ENCODE data around the gene CD72.
"Not testable (repeated sequence)": the region's sequence is repeated elsewhere in the genome, so short reads cannot be mapped to it uniquely, and the experiment has no call there.

The CD72 gene

GRCh38 chr9:35612843-35613242 is 5.4 kb downstream of the CD72 start:
- H3K4me3 ChIP-seq (replicated peaks; ENCODE audit: low read depth, low read length), result no peak overlapping the region
- no peak for DNase-seq (ENCODE audit: low read depth)
- TF ChIP-seq CTCF (IDR thresholded peaks at IDR 0.05; ENCODE audit: low read length, missing control alignments), result no peak

GRCh38 chr9:35612066-35612465 is 6.1 kb downstream of the CD72 start:
- not testable (repeated sequence) for H3K4me3 ChIP-seq (replicated peaks; ENCODE audit: low read depth, low read length); DNase-seq (ENCODE audit: low read depth)

DNA sequence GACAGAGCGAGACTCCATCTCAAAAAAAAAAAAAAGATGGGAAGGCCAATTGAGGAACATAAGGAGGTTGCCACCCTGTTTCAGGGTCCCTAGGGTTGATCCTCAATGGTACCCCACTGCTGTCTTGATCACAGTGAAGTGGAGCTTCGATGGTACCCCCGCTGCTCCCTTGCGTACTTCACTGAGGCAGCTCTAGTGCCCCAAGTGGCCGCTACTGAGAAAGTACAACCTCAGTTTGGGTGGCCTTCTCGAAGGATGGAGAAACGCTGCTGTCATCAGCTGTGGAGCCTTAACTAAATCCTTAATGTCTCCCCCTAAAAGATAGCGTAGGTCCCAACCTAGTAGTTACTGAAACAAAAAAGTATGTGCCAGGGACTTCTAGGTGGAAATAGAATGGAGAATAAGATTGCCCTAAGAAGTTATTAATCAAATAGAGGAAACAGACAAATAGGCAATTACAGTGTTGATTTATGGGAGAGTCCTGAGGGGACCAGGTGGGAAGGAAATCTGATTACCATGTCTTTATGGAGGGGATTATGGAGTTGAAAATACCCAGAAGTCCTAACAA is 6.9 kb downstream of the CD72 start:
- TF ChIP-seq CTCF (IDR thresholded peaks at IDR 0.05; ENCODE audit: low read length, missing control alignments), result peak; percentile 80
- peak; percentile 58 for DNase-seq (ENCODE audit: low read depth)
- H3K4me3 ChIP-seq (replicated peaks; ENCODE audit: low read depth, low read length), result no peak overlapping the region

GRCh38 chr9:35609820-35610163 is 8.4 kb downstream of the CD72 start:
- TF ChIP-seq CTCF (IDR thresholded peaks at IDR 0.05; ENCODE audit: low read length, missing control alignments), result no peak
- no peak for DNase-seq (ENCODE audit: low read depth)
- H3K4me3 ChIP-seq (replicated peaks; ENCODE audit: low read depth, low read length), result no peak overlapping the region

DNA sequence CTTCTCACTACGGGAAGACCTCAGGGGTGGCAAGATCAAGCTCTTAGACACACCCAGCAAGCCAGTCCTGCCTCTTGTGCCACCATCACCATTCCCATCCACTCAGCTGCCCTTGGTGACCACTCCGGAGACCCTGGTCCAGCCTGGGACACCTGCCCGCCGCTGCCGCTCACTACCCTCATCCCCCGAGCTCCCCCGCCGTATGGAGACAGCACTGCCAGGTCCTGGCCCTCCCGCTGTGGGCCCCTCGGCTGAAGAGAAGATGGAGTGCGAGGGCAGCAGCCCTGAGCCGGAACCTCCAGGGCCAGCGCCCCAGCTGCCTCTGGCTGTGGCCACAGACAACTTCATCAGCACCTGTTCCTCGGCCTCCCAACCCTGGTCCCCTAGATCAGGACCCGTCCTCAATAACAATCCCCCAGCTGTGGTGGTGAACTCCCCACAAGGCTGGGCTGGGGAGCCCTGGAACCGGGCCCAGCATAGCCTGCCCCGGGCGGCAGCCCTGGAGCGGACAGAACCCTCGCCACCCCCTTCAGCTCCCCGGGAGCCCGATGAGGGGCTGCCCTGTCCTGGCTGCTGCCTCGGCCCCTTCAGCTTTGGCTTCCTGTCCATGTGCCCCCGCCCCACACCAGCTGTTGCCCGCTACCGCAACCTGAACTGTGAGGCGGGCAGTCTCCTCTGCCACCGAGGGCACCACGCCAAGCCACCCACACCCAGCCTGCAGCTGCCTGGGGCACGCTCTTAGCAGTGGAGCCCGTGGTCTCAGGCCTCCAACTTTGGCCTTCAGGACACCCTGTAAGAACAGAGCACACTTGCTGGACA is 9.0 kb downstream of the CD72 start:
- no peak overlapping the region for H3K4me3 ChIP-seq (replicated peaks; ENCODE audit: low read depth, low read length)
- DNase-seq (ENCODE audit: low read depth), result no peak
- TF ChIP-seq CTCF (IDR thresholded peaks at IDR 0.05; ENCODE audit: low read length, missing control alignments), result no peak

DNA sequence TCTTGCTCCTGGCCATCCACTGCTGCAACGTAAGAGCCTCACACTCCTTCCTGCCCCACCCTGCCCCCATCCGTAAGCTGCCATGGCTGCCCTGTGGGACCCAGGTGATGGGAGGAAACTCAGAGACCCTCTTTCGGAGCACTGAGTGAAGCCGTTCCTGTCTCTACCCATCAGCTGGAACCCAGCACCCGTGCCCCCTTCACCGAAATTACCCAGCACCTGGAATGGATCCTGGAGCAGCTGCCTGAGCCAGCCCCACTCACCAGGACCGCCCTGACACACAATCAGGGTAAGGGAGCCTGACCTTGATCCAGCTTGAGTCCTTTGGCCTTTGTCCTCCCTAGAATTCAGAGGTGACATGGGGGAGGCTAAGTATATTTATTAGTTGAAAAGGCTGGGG is 10.0 kb downstream of the CD72 start:
- DNase-seq (ENCODE audit: low read depth), result no peak
- H3K4me3 ChIP-seq (replicated peaks; ENCODE audit: low read depth, low read length), result no peak overlapping the region
- TF ChIP-seq CTCF (IDR thresholded peaks at IDR 0.05; ENCODE audit: low read length, missing control alignments), result no peak

DNA sequence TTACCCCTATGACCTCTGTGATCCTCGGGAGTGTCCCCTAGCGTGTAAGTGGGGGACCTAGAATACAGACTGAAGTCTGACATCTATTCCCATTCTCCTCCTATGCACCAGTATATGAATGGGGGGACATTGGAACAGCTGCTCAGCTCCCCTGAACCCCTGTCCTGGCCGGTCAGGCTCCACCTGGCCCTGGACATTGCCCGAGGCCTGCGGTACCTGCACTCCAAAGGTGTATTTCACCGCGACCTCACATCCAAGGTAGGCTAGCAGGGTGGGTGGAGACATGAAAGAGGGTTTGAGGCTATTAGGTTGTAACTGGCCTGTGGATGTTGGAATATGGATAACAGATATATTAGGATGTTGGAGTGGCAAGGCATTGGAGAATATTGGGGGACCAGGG is 11.5 kb downstream of the CD72 start:
- no peak for TF ChIP-seq CTCF (IDR thresholded peaks at IDR 0.05; ENCODE audit: low read length, missing control alignments)
- DNase-seq (ENCODE audit: low read depth), result no peak
- H3K4me3 ChIP-seq (replicated peaks; ENCODE audit: low read depth, low read length), result no peak overlapping the region
